ENCODE results near the gene CD55. TPM values are rescaled to one million over a fixed set of nuclear protein-coding genes. Genes with fewer than 3 reads are reported as not detected.

Gene CD55
- total RNA-seq, 2 donors from 2014 or later = 19.5 to 26.1 TPM

GRCh38 chr1:207277241-207277640 lies 44.2 kb upstream of the CD55 start:
- Mint-ChIP-seq H3K27ac (no peak overlapping the region), H3K36me3 (ENCODE audit: low read depth) (no peaks in the 10 kb centered on the region), H3K4me3 (no peak overlapping the region), H3K4me1 (no peaks in the 10 kb centered on the region), H3K9me3 (peaks cover 4% of the 10 kb centered on the region), H3K27me3 (ENCODE audit: insufficient read depth) (no peaks in the 10 kb centered on the region)
- no peak overlapping the region for H3K9ac ChIP-seq (ENCODE audit: extremely low read depth, low read length, poor library complexity, severe bottlenecking)
- DNase-seq = no peak
- TF ChIP-seq CTCF (conservative IDR thresholded peaks at IDR 0.05) = no peak
- H3K4me3 ChIP-seq (ENCODE audit: low read length) = no peak overlapping the region
- no peak overlapping the region for H3K27ac ChIP-seq (ENCODE audit: low read depth, low read length)
- no peaks in the 10 kb centered on the region for H3K36me3 ChIP-seq (ENCODE audit: control insufficient read depth, insufficient read depth, low read length)
- H3K27me3 ChIP-seq (ENCODE audit: control insufficient read depth, insufficient read depth, low read length, poor library complexity, severe bottlenecking) = no peaks in the 10 kb centered on the region
- no peaks in the 10 kb centered on the region for H3K9me3 ChIP-seq (ENCODE audit: control insufficient read depth, low read length)
- 93 to 100% methylated on average over 1 of the region's 1 CpG for WGBS, 2 experiments (ENCODE audit: insufficient coverage in 1 of 2, insufficient read length in 1 of 2)
- H3K4me1 ChIP-seq (ENCODE audit: control insufficient read depth, insufficient read depth, low read length) = no peaks in the 10 kb centered on the region

GRCh38 chr1:207279652-207280051 lies 41.8 kb upstream of the CD55 start:
- Histone ChIP-seq H3K27me3 (ENCODE audit: control insufficient read depth, insufficient read depth, low read length, poor library complexity, severe bottlenecking) (no peaks in the 10 kb centered on the region), H3K4me1 (ENCODE audit: control insufficient read depth, insufficient read depth, low read length) (no peaks in the 10 kb centered on the region), H3K9ac (ENCODE audit: extremely low read depth, low read length, poor library complexity, severe bottlenecking) (no peak overlapping the region), H3K4me3 (ENCODE audit: low read length) (no peak overlapping the region), H3K27ac (ENCODE audit: low read depth, low read length) (no peak overlapping the region), H3K9me3 (ENCODE audit: control insufficient read depth, low read length) (no peaks in the 10 kb centered on the region), H3K36me3 (ENCODE audit: control insufficient read depth, insufficient read depth, low read length) (no peaks in the 10 kb centered on the region)
- Mint-ChIP-seq H3K4me1 (peaks cover 7% of the 10 kb centered on the region), H3K4me3 (no peak overlapping the region), H3K9me3 (peaks cover 3% of the 10 kb centered on the region), H3K36me3 (ENCODE audit: low read depth) (no peaks in the 10 kb centered on the region), H3K27me3 (ENCODE audit: insufficient read depth) (no peaks in the 10 kb centered on the region), H3K27ac (no peak overlapping the region)
- 90 to 100% methylated on average over 1 to 2 of the region's 2 CpGs for WGBS, 2 experiments (ENCODE audit: insufficient coverage in 1 of 2, insufficient read length in 1 of 2)
- no peak for DNase-seq
- no peak for TF ChIP-seq CTCF (conservative IDR thresholded peaks at IDR 0.05)

- no peak overlapping the region for H3K4me3 ChIP-seq (ENCODE audit: low read length)
- Mint-ChIP-seq H3K9me3 (no peaks in the 10 kb centered on the region), H3K27ac (no peak overlapping the region), H3K36me3 (ENCODE audit: low read depth) (no peaks in the 10 kb centered on the region), H3K4me1 (peaks cover 7% of the 10 kb centered on the region), H3K27me3 (ENCODE audit: insufficient read depth) (no peaks in the 10 kb centered on the region), H3K4me3 (no peak overlapping the region)
- WGBS, 2 experiments (ENCODE audit: insufficient coverage in 1 of 2, insufficient read length in 1 of 2) = 85 to 91% methylated on average over 3 of the region's 3 CpGs
- H3K36me3 ChIP-seq (ENCODE audit: control insufficient read depth, insufficient read depth, low read length) = no peaks in the 10 kb centered on the region
- no peak for DNase-seq
- H3K9me3 ChIP-seq (ENCODE audit: control insufficient read depth, low read length) = no peaks in the 10 kb centered on the region
- H3K9ac ChIP-seq (ENCODE audit: extremely low read depth, low read length, poor library complexity, severe bottlenecking) = no peak overlapping the region
- H3K27me3 ChIP-seq (ENCODE audit: control insufficient read depth, insufficient read depth, low read length, poor library complexity, severe bottlenecking) = no peaks in the 10 kb centered on the region
- no peak overlapping the region for H3K27ac ChIP-seq (ENCODE audit: low read depth, low read length)
- TF ChIP-seq CTCF (conservative IDR thresholded peaks at IDR 0.05) = no peak
- no peaks in the 10 kb centered on the region for H3K4me1 ChIP-seq (ENCODE audit: control insufficient read depth, insufficient read depth, low read length)
These were observed 40.8 kb upstream of the CD55 start for GRCh38 chr1:207280706-207281105.
